Activated CD4-positive, alpha-beta T cell treated with anti-CD3 and anti-CD28 coated beads for 36 hours (primary cell): ENCODE results near the gene SPECC1L. TPM values are rescaled to one million over a fixed set of nuclear protein-coding genes. Genes with fewer than 3 reads are reported as not detected.

Source experiments
- ATAC-seq: fragments of 200-7000 bp; cut with Tn5 transposase; one replicate; pipeline ENCODE4 v1.10.0; 2021; ENCODE audit warnings: mild to moderate bottlenecking, moderate library complexity
- CTCF ChIA-PET: fragments of 350-600 bp; sonication (Branson Sonifier 250); formaldehyde crosslinking; loops from one replicate; lab custom pipeline; 2021; ENCODE audit warnings: antibody characterized with exemption; lab: Charles Lee
- POLR2A ChIA-PET: fragments of 350-600 bp; sonication (Branson Sonifier 250); formaldehyde crosslinking; loops from one replicate; lab custom pipeline; 2021; ENCODE audit warnings: antibody characterized with exemption, inconsistent platforms; lab: Charles Lee
- DNase-seq: peaks from one replicate; pipeline ENCODE4 v3.0.0-alpha.2; 2020
- H3K27ac Mint-ChIP-seq: one replicate; pipeline ENCODE4 v1.8.0; 2021; ENCODE audit warnings: mixed read lengths
- H3K27me3 Mint-ChIP-seq: one replicate; pipeline ENCODE4 v1.8.0; 2021; ENCODE audit warnings: mixed read lengths
- H3K36me3 Mint-ChIP-seq: one replicate; pipeline ENCODE4 v1.8.0; 2021; ENCODE audit warnings: low read depth, mixed read lengths
- H3K4me1 Mint-ChIP-seq: one replicate; pipeline ENCODE4 v1.8.0; 2021; ENCODE audit warnings: mixed read lengths
- H3K4me3 Mint-ChIP-seq: one replicate; pipeline ENCODE4 v1.8.0; 2021; ENCODE audit warnings: mild to moderate bottlenecking, moderate library complexity, mixed read lengths
- H3K9me3 Mint-ChIP-seq: one replicate; pipeline ENCODE4 v1.8.0; 2021; ENCODE audit warnings: low read depth, mixed read lengths
- intact Hi-C, 2 experiments: fragments of 100-400 bp; cut with DNase I in 1 of 2; cut with micrococcal nuclease in 1 of 2; formaldehyde crosslinking; loops; one replicate each; pipeline versions ENCODE4 v1.14.2 to v1.15.1; 2022 to 2024; cut with DNase I, micrococcal nuclease
- total RNA-seq, 2 experiments: library from RNA; stranded (reverse); gene quantifications; one replicate each; pipeline ENCODE4 v1.2.3, GENCODE V29; 2021

Gene SPECC1L
- total RNA-seq, 2 experiments from 2014 or later: 31.5 to 38.2 TPM

DNA sequence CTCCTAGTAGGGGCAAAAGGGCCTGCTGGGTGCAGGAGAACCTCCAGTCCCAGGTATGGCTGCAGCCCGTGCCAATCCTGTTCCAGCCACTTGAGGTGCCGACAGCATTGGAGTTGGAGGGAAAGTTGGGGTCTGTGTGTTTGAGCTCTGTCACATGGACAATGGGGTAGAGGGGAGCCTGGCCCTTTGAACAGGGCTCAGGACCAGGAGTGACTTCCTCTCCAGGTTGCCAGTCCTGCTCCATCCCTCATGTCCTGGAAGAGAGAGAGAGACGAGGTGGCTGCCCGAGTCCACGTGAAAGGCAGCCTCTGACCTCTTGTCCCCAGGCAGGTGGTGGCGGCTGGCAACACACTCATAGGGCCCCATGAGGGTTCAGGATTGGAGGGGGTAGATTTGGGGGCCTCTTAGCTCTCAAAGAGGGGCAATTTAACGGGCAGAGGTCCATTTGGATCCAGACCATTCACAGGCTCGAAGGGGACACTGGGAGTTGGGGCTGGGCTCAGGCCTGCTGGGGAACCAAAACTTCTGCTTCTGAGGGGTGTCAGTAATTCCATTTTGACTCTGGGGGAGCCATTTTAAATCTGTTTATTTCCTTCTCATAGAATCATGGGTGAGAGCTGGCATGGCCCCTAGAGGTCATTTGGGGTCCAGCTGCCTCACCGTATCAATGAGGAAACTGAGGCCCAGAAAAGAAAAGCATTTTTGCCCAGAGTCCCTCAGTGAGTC, 160.8 kb downstream of the SPECC1L start:
- ChIA-PET POLR2A (interaction anchor here (1.0 kb wide), 1 partner anchor 50 kb away, joined by 3 read pairs; no protein-coding TSS in a partner anchor), CTCF (interaction anchor here (0.6 to 1.2 kb wide), 4 partner anchors 14 to 669 kb away, joined by 3 read pairs; partner anchors contain the start of gene C22orf15)
- peak overlapping the region; percentile 37 for H3K4me3 Mint-ChIP-seq

DNA sequence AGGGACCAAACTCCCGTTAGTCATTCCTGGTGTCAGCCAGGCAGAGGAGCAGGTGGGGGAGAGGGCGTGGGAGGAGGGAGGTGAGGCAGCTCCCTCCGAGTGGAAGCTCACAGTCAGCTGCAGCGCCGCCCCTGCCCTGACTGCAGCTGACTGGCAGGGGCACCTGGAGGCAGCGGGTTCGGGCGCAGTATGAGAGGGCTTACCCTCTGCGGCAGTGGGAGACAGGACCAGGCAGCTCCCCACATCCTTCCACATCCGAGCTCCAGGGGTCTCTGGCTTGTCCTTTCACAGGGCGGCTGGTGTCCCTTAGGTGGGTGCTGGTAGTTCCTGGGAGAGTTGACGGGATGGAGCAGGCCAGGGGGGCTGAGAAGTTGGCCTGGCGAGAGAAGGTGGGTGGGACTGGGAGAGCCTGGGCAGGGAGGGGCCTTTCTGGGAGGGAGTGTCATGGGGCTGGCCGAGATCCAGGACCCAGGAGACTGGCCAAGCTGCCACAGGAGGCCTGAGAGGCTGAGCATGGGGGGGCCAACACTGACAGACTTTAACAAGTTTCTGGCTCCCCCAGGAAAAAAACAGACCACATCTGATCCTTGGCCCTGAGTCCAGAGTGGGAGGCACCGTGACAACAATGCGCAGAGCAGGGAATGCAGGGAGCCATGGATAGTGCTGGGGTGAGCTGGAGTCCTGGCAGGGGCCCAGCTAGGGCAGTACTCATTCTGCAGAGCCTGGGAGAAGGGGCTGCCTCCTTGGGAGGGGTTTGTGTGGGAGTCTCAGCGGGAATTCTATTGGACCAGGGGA, 161.6 kb downstream of the SPECC1L start:
- intact Hi-C loops: loop anchor here in 1 of 2 experiments (5.0 kb wide), 1 partner anchor 635 kb away; no protein-coding TSS in a partner anchor
- CTCF ChIA-PET: interaction anchor here (0.6 to 1.2 kb wide), 3 partner anchors 13 to 670 kb away, joined by 3 read pairs; partner anchors contain the start of gene C22orf15
- peak; percentile 79 for DNase-seq
- H3K27ac Mint-ChIP-seq: peak overlapping the region; percentile 82
- POLR2A ChIA-PET: interaction anchor here (0.7 to 1.0 kb wide), 2 partner anchors 49 to 1063 kb away, joined by 3 read pairs; no protein-coding TSS in a partner anchor
- no peaks in the 10 kb centered on the region for H3K9me3 Mint-ChIP-seq
- H3K4me1 Mint-ChIP-seq: peaks cover 87% of the 10 kb centered on the region
- peaks cover 45% of the 10 kb centered on the region for H3K36me3 Mint-ChIP-seq
- no peaks in the 10 kb centered on the region for H3K27me3 Mint-ChIP-seq
- ATAC-seq: no peak
- peak overlapping the region; percentile 37 for H3K4me3 Mint-ChIP-seq

More for the DNA sequence above, 160.8 kb downstream of the SPECC1L start:
- Mint-ChIP-seq H3K36me3 (peaks cover 40% of the 10 kb centered on the region), H3K9me3 (no peaks in the 10 kb centered on the region), H3K27me3 (no peaks in the 10 kb centered on the region), H3K4me1 (peaks cover 87% of the 10 kb centered on the region), H3K27ac (peak overlapping the region; percentile 82)
- DNase-seq (peak; percentile 20), ATAC-seq (no peak)
- intact Hi-C loops: loop anchor here in 1 of 2 experiments (5.0 kb wide), 1 partner anchor 636 kb away; no protein-coding TSS in a partner anchor

DNA sequence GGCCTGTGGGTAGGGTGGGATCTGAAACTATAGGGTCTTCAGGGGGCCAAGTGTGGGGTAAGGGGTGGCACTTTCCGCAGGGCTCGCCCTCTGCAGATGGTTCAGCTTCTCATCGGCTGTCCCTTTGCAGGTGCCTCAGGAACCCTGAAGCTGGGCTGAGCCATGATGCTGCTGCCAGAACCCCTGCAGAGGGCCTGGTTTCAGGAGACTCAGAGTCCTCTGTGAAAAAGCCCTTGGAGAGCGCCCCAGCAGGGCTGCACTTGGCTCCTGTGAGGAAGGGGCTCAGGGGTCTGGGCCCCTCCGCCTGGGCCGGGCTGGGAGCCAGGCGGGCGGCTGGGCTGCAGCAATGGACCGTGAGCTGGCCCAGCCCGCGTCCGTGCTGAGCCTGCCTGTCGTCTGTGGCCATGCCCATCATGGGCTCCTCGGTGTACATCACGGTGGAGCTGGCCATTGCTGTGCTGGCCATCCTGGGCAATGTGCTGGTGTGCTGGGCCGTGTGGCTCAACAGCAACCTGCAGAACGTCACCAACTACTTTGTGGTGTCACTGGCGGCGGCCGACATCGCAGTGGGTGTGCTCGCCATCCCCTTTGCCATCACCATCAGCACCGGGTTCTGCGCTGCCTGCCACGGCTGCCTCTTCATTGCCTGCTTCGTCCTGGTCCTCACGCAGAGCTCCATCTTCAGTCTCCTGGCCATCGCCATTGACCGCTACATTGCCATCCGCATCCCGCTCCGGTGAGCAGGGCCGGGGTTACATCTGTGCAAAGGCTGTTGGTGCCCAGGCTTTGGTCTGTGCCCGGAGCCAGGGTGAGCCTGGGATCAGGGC, 162.6 kb downstream of the SPECC1L start:
- H3K4me1 Mint-ChIP-seq: peaks cover 92% of the 10 kb centered on the region
- ChIA-PET POLR2A (interaction anchor here (0.7 to 1.6 kb wide), 2 partner anchors 53 to 1064 kb away, joined by 3 to 4 read pairs; no protein-coding TSS in a partner anchor), CTCF (no interaction called here)
- H3K27me3 Mint-ChIP-seq: no peaks in the 10 kb centered on the region
- ATAC-seq (no peak), DNase-seq (peak; percentile 29)
- intact Hi-C loops: loop anchor here in 1 of 2 experiments (5.0 kb wide), 1 partner anchor 634 kb away; no protein-coding TSS in a partner anchor
- H3K9me3 Mint-ChIP-seq: no peaks in the 10 kb centered on the region
- peak overlapping the region; percentile 70 for H3K4me3 Mint-ChIP-seq
- H3K27ac Mint-ChIP-seq: peak overlapping the region; percentile 99
- peaks cover 48% of the 10 kb centered on the region for H3K36me3 Mint-ChIP-seq

DNA sequence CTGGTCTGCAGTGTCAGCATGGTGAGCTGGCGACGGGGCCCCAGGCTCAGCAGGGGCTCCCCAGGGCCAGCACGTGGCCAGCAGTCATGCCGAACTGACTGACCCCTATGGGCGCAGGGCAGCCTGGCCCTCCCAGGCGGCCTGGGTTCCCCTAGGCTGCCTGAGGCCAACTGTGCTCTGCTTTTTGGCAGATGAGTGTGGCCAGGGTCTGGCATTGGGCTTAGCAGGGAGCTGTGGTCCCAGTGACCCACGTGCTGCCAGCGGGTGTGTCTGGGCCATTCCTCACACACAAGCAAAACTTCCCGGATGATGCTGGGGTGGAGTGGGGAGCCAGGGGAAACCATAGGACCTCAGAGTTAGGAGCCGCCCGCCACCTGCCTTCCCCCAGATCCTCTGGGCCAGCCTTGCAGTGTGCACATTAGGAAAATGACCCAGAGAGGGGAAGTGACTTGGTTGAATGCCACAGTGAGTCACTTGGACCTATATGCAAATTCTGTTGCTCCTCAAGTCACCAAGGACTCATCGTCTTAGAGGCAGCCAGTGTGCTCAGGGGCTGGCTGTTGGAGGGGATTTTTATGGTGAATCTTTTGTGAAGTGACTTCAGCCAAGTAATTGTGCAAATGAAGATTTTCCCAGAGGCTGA, 163.3 kb downstream of the SPECC1L start:
- Mint-ChIP-seq H3K9me3 (no peaks in the 10 kb centered on the region), H3K4me3 (peak overlapping the region; percentile 70), H3K27me3 (no peaks in the 10 kb centered on the region), H3K4me1 (peaks cover 92% of the 10 kb centered on the region), H3K36me3 (peaks cover 46% of the 10 kb centered on the region), H3K27ac (peak overlapping the region; percentile 99)
- intact Hi-C loops: loop anchor here in 1 of 2 experiments (1.0 to 5.0 kb wide), 8 partner anchors 34 to 633 kb away; partner anchors contain the start of genes GUCD1, MIF, SNRPD3 and SPECC1L
- DNase-seq (no peak), ATAC-seq (peak; percentile 81)
- ChIA-PET POLR2A (interaction anchor here (1.0 to 1.6 kb wide), 2 partner anchors 34 to 52 kb away, joined by 3 to 4 read pairs; no protein-coding TSS in a partner anchor), CTCF (interaction anchor here (1.0 to 2.8 kb wide), 5 partner anchors 10 to 149 kb away, joined by 3 to 10 read pairs (median 9); no protein-coding TSS in a partner anchor)

DNA sequence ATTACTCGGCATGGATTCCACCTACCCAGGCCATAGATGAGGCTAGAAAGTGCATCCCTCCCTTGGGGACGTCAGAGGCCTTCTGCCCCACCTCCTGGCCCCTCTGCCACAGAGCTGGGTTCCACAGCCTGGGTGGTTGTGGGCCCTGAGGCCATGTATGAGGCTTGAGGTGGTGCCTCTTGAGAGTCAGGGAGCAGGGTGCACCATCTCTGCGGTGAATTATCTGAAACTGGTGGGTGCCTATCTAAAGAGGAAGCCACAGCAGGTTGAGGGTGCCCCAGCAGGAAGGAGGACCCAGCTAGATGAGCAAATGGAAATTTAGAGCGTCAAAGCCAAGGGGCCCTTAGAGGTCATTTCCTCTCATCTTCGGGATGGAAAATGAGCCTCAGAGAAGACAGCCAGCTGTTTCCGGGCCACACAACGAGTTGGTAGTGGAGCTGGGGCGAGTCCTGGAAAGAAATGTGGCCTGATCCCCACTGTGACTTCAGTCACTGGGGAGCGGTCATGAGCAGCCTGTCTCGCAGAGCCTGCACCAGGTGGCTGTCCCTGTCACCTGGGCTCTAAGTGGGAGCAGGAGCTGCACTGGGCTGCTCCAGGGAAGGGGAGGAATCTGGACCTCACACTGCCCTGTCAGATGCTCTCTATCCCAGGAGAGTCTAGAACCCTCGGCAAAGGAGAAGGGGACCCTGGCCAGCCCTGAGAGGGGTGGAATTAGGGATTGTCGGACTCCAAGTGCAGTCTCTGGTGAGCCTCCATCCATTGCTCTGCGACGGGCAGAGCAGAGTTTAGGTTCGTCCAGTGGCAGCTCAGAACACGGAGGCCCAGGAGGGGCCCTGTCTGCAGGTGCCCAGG, 164.1 kb downstream of the SPECC1L start:
- peak overlapping the region; percentile 99 for H3K27ac Mint-ChIP-seq
- peak; percentile 71 for ATAC-seq
- H3K9me3 Mint-ChIP-seq: no peaks in the 10 kb centered on the region
- CTCF ChIA-PET: interaction anchor here (0.6 to 2.8 kb wide), 11 partner anchors 11 to 542 kb away, joined by 3 to 10 read pairs (median 4); no protein-coding TSS in a partner anchor
- H3K4me1 Mint-ChIP-seq: peaks cover 88% of the 10 kb centered on the region
- intact Hi-C loops: loop anchor here in 1 of 2 experiments (1.0 to 5.0 kb wide), 8 partner anchors 34 to 633 kb away; partner anchors contain the start of genes GUCD1, MIF, SNRPD3 and SPECC1L
- DNase-seq: peak; percentile 89
- peaks cover 49% of the 10 kb centered on the region for H3K36me3 Mint-ChIP-seq
- POLR2A ChIA-PET: interaction anchor here (0.6 to 1.6 kb wide), 6 partner anchors 8 to 375 kb away, joined by 3 to 6 read pairs (median 3); no protein-coding TSS in a partner anchor
- H3K4me3 Mint-ChIP-seq: peak overlapping the region; percentile 70
- H3K27me3 Mint-ChIP-seq: no peaks in the 10 kb centered on the region

DNA sequence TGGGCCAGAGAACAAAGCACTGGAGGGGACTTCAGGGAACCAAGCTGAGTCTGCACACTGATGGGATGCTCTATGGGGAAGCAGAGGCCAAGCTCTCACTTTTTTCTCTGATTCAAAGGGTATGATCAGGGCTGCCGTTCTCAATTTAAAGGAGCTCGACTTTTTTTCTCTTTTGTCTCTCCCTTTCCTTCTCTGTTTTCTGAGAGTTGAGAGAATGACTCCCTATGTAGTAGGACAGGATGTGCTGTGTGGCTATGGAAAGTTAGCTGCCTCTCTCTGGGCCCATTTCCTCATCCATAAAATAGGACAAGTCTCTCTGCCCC, 164.7 kb downstream of the SPECC1L start:
- no peak for ATAC-seq
- peak overlapping the region; percentile 70 for H3K4me3 Mint-ChIP-seq
- peaks cover 52% of the 10 kb centered on the region for H3K36me3 Mint-ChIP-seq
- intact Hi-C loops: loop anchor here in 1 of 2 experiments (2.0 kb wide), 1 partner anchor 278 kb away; no protein-coding TSS in a partner anchor
- no peaks in the 10 kb centered on the region for H3K27me3 Mint-ChIP-seq
- ChIA-PET CTCF (interaction anchor here (0.7 to 2.8 kb wide), 10 partner anchors 11 to 543 kb away, joined by 3 to 10 read pairs (median 4); no protein-coding TSS in a partner anchor), POLR2A (interaction anchor here (0.8 to 1.4 kb wide), 3 partner anchors 9 to 374 kb away, joined by 3 to 6 read pairs (median 3); no protein-coding TSS in a partner anchor)
- H3K4me1 Mint-ChIP-seq: peaks cover 84% of the 10 kb centered on the region
- no peaks in the 10 kb centered on the region for H3K9me3 Mint-ChIP-seq
- no peak for DNase-seq
- H3K27ac Mint-ChIP-seq: peak overlapping the region; percentile 99

DNA sequence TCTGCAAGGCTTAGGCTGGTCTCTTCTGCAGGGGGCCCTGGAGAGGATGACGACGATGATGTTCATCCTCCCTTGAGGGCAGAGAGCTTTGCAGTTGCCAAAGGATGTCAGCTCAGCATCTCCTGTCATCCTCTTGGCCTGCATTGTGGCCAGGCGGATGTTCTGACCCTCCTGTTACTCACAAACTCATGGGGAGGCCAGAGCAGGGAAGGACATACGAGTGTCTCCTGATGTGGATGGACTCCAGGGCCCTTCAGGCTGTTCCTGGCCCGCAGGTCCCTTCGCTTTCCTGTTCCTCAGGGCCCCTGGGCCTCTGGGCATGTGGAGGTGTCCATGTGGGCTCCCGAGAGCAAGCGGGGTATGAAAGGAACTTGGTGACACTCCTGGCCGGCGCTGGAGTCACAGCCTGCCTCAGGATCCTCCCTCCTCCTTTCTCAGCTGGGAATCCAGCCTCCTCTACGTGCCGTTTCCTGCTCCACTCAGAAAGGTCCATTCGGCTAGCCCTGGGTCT, 165.3 kb downstream of the SPECC1L start:
- ATAC-seq (no peak), DNase-seq (no peak)
- Mint-ChIP-seq H3K4me1 (peaks cover 83% of the 10 kb centered on the region), H3K27me3 (no peaks in the 10 kb centered on the region), H3K27ac (peak overlapping the region; percentile 99), H3K9me3 (no peaks in the 10 kb centered on the region), H3K36me3 (peaks cover 58% of the 10 kb centered on the region), H3K4me3 (peak overlapping the region; percentile 70)
- ChIA-PET POLR2A (interaction anchor here (0.5 to 1.4 kb wide), 3 partner anchors 9 to 526 kb away, joined by 3 to 6 read pairs (median 4); no protein-coding TSS in a partner anchor), CTCF (interaction anchor here (0.9 to 2.8 kb wide), 7 partner anchors 9 to 90 kb away, joined by 3 to 10 read pairs (median 9); partner anchors contain the start of gene ADORA2A)
- intact Hi-C loops: loop anchor here in 1 of 2 experiments (2.0 kb wide), 1 partner anchor 279 kb away; no protein-coding TSS in a partner anchor

DNA sequence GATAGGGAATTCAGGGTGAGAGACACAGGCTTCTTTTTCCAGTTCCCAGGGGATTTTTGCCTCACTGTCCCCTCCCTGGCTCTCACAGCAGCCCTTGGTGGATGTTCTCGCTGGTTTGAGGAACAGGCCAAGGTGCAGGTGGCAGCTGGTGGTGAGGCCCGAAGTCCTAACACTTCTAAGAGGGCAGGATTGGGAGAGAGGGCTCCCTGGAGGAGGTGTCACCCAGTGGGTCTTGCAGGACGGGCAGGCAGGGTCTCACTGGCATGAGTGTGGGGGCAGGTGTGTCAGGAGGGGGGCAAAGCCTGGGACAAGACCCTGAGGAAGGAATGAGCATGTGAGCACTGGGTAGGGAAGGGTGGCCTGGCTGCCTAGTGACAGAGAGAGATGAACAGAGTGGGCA, 165.9 kb downstream of the SPECC1L start:
- ChIA-PET CTCF (interaction anchor here (2.0 to 2.8 kb wide), 2 partner anchors 9 to 90 kb away, joined by 9 read pairs; partner anchors contain the start of gene ADORA2A), POLR2A (no interaction called here)
- peaks cover 82% of the 10 kb centered on the region for H3K4me1 Mint-ChIP-seq
- H3K27ac Mint-ChIP-seq: peak overlapping the region; percentile 99
- peaks cover 60% of the 10 kb centered on the region for H3K36me3 Mint-ChIP-seq
- ATAC-seq (no peak), DNase-seq (no peak)
- H3K9me3 Mint-ChIP-seq: no peaks in the 10 kb centered on the region
- no peak overlapping the region for H3K4me3 Mint-ChIP-seq
- intact Hi-C loops: no loop called here
- H3K27me3 Mint-ChIP-seq: no peaks in the 10 kb centered on the region

DNA sequence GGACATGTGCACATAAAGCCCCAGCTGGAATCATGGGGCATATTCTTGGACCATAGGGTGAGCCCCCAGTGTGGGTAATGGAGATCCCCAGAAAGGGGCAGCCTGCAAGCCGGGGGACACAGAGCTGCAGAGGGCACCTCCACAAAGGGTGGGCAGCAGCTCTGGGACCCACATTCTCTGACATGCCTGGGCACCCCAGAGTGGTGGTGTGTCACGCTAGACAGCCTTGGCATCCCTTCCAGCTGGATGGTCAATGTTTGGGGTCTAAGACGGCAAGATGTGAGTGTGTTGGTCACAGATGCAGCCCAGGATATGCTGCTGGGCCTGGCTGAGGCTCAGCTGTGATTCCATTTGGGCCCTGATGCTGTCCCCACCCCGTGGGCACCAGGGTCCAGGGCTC, 166.5 kb downstream of the SPECC1L start:
- intact Hi-C loops: no loop called here
- ChIA-PET POLR2A (no interaction called here), CTCF (interaction anchor here (1.6 to 2.0 kb wide), 3 partner anchors 10 to 65 kb away, joined by 4 to 9 read pairs (median 4); partner anchors contain the start of gene ADORA2A)
- ATAC-seq: no peak
- Mint-ChIP-seq H3K27me3 (no peaks in the 10 kb centered on the region), H3K36me3 (peaks cover 58% of the 10 kb centered on the region), H3K4me1 (peaks cover 76% of the 10 kb centered on the region), H3K9me3 (no peaks in the 10 kb centered on the region), H3K27ac (peak overlapping the region; percentile 99), H3K4me3 (no peak overlapping the region)
- DNase-seq: no peak
